Stimulated activated CD8-positive, alpha-beta memory T cell treated with anti-CD3 and anti-CD28 coated beads, Interleukin-4, amount 100 ng/mL, for 4 hours (primary cell): ENCODE data around the gene CEP55.
"Not testable (repeated sequence)": the region's sequence is repeated elsewhere in the genome, so short reads cannot be mapped to it uniquely, and the experiment has no call there.

ENCODE experiments used
- DNase-seq, 2 donors: peaks; one replicate each; pipeline ENCODE4 v3.0.0-alpha.2; 2020; ENCODE audit warnings: low read depth in 2 of 2, low spot score in 1 of 2

CEP55 gene

GRCh38 chr10:93509816-93510215, 13.4 kb downstream of the CEP55 start:
- no peak for DNase-seq

- no peak for DNase-seq
These were observed 16.2 kb downstream of the CEP55 start for GRCh38 chr10:93512565-93512964.

- no peak for DNase-seq
These were observed 16.7 kb downstream of the CEP55 start for GRCh38 chr10:93513091-93513490.

GRCh38 chr10:93514521-93514920, 18.1 kb downstream of the CEP55 start:
- DNase-seq, result no peak

- DNase-seq, result no peak
These were observed 18.9 kb downstream of the CEP55 start for GRCh38 chr10:93515071-93516005.

- DNase-seq, result no peak
These were observed 19.6 kb downstream of the CEP55 start for GRCh38 chr10:93516006-93516380.

- DNase-seq, result no peak
These were observed 22.1 kb downstream of the CEP55 start for GRCh38 chr10:93518531-93518930.

GRCh38 chr10:93535293-93535692, 38.9 kb downstream of the CEP55 start:
- DNase-seq, result no peak

GRCh38 chr10:93540871-93541270, 44.5 kb downstream of the CEP55 start:
- not testable (repeated sequence) for DNase-seq

- no peak for DNase-seq
These were observed 45.3 kb downstream of the CEP55 start for GRCh38 chr10:93541402-93542357.

GRCh38 chr10:93542358-93542791, 46.0 kb downstream of the CEP55 start:
- no peak for DNase-seq

- not testable (repeated sequence) for DNase-seq
These were observed 50.6 kb downstream of the CEP55 start for GRCh38 chr10:93546995-93547394.

- DNase-seq, result no peak
These were observed 51.1 kb downstream of the CEP55 start for GRCh38 chr10:93547522-93547921.

GRCh38 chr10:93548376-93549071, 52.1 kb downstream of the CEP55 start:
- no peak for DNase-seq

GRCh38 chr10:93550606-93551005, 54.2 kb downstream of the CEP55 start:
- no peak for DNase-seq

GRCh38 chr10:93552780-93553179, 56.4 kb downstream of the CEP55 start:
- no peak for DNase-seq

GRCh38 chr10:93553482-93554315, 57.3 kb downstream of the CEP55 start:
- no peak for DNase-seq

GRCh38 chr10:93554316-93554663, 57.9 kb downstream of the CEP55 start:
- DNase-seq, result no peak

- DNase-seq, result peak in 1 of 2 donors; percentile 3
These were observed 58.5 kb downstream of the CEP55 start for GRCh38 chr10:93554760-93555432.

- no peak for DNase-seq
These were observed 63.1 kb downstream of the CEP55 start for GRCh38 chr10:93559490-93559889.
